ENCODE results near the gene BORCS5.

DNA sequence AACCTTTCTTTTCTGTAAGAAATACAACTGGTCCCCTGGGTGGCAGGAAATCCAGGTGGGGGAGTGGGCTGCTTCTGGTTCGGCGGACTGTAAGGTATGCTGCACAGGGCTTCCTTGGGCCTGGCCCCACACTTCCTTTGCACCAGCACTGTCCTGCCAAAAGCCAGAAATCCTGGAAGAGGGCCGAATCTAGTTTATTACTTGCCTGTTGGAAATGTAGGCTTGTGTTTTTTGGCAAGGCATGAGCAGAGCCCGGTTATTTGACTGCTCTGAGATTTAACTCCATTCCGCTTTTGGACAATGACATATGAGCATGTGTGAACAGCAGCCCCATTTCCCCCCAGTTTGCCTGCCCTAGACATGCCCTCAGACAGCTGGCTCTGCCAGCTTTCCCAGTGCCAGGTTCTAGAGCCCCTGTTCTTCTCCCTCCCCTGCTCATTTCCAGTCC is 86.6 kb downstream of the BORCS5 start:
- no peak for TF ChIP-seq ZNF274 (IDR thresholded peaks at IDR 0.05; ENCODE audit: low read depth, low read length)
- TF ChIP-seq YY1 (IDR thresholded peaks at IDR 0.05; ENCODE audit: insufficient read depth, insufficient read length) = no peak

All from NT2/D1 (cell line).